Stimulated activated CD4-positive, alpha-beta T cell treated with anti-CD3 and anti-CD28 coated beads, Interleukin-12 subunit alpha, Interleukin-12 subunit beta, amount 100 ng/mL, for 48 hours (primary cell): ENCODE data around the gene TGFB1I1.
"Not testable (repeated sequence)": the region's sequence is repeated elsewhere in the genome, so short reads cannot be mapped to it uniquely, and the experiment has no call there.

Source experiments
- DNase-seq, 3 donors: peaks; one replicate each; pipeline ENCODE4 v3.0.0-alpha.2; 2020; ENCODE audit warnings: low read depth in 2 of 3, low spot score in 1 of 3

Gene TGFB1I1

GRCh38 chr16:31471875-31472708 lies at the start of gene TGFB1I1:
Gene TGFB1I1 (plus strand): TSS chr16:31472152. CDS start chr16:31472189, 37 bp downstream.
- DNase-seq, result no peak

GRCh38 chr16:31423241-31423640 lies 48.7 kb upstream of the TGFB1I1 start:
- no peak for DNase-seq

- DNase-seq, result no peak
These were observed 48.2 kb upstream of the TGFB1I1 start for GRCh38 chr16:31423801-31424200.

DNA sequence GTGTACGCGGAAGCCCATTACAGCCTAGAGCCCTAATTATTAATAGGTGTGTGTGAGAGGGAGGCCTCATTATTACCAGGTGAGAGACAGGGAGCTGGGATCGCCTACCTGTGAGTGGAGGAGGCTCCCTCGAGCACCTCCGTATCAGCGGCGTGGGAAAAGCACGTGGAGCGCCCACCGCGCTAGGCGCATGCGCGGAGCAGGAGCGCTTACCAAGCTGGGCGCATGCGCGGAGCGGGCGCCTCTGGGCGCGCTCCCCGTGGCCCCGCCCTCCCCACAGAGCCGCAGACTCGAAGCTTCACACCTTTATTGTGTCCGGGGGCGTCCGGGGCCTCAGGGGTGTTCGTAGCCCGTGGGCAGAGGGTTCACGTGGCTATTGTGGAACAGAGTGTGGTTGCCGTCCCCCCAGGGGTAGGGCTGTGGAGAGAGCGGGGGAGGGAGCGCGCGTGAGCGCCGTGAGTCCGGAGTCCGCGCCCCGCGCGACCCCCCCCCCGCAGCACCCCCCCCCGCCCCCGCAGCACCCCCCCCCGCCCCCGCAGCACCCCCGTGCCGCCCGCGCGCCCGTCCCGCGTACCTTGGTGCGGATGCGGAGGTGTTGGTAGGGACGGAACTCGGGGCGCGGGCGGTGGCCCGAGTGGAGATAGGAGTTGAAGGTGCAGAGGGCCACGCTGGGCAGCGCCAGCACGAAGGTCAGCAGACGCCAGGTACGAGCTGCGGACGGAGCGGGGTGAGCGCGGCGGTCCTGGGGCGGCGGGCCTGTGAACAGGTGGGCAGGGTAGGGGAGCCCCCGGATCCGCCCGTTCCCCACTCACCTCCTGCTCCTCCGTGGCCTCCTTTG lies 44.3 kb upstream of the TGFB1I1 start:
- peak; percentile 36 to 47 (median 37) for DNase-seq

DNA sequence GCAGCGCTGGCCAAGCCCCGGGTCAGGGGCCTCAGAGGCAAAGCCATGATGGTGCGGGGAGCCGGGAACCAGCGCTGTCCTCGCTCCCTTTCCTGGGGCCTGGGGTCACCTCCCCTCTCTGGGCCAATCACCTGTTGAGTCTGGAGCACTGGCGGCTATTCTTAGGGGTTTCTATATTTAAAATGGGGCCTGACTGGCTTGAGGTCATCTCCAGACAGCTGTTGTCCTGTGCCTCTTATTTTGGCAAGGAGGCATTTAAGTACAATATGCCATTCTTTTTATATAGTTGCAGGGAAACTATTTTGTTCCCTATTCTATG lies 43.7 kb upstream of the TGFB1I1 start, which contains the start of gene COX6A2:
Gene COX6A2, minus strand, starts transcription at position 82 of the 319 bp plus-strand sequence. Its CDS starts 35 bp downstream, at position 47.
- no peak for DNase-seq

DNA sequence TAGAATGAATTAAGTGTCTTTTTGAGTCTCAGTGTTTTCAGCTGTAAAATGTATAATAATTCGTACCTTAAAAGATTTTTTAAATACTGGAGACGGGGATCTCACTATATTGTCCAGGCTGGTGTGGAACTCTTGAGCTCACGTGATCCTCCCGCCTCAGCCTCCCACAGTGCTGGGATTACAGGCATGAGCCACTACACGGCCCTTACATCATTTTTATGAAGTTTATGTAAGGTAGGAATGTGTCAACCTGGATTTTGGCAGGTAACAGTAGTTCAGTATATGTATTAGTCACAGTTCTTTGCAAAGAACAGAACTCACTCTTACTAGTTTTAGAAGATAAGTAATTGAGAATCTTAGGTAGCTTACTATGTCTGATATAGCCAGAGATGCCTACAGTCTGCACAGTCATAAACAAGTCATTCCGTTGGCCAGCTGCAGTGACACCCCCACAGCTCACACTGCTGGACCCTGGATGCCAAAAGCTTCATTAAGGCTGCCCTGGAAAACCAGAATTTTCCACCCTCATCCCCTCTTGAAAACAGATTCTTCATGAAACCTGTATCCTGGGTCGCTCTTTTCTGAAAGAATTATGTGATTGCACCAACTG lies 43.2 kb upstream of the TGFB1I1 start:
- no peak for DNase-seq

GRCh38 chr16:31429314-31429713 lies 42.6 kb upstream of the TGFB1I1 start:
- no peak for DNase-seq

GRCh38 chr16:31429796-31430195 lies 42.2 kb upstream of the TGFB1I1 start:
- DNase-seq, result no peak

DNA sequence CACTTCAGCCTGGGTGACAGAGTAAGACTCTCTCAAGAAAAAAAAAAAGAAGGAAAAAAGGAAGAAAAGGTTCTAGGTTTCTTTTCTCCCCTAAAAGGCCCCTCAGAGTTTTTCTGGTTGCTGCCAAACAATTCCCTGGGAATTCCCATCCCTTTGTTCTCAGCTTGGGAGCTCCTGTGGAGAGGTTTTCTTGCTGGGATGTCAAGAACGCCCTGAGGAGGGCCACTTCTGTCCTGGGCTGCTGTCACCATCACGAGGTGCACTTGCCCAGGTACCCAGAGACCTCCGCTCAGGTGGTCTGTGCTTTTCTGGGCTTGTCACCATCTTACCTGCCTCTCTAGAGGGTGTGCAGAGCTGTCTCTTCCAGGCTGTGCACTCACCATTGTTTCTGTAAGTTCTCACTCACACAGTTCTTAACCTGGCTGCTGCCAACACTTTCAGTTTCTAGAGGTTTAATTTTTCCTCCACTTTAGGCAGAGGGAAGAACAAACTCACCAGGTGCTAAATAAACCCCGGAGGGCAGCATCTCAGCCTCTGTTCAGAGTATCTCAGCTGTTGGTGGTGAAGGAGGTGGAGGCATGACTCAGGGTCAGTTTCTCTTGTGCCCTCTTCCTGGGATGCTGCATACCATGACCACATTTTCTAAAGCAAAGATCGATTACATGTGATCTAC lies 41.4 kb upstream of the TGFB1I1 start:
- DNase-seq, result no peak

- DNase-seq, result no peak
These were observed 36.4 kb upstream of the TGFB1I1 start for GRCh38 chr16:31435341-31436220.

- no peak for DNase-seq
These were observed 35.5 kb upstream of the TGFB1I1 start for GRCh38 chr16:31436221-31437045.

GRCh38 chr16:31438414-31438813 lies 33.5 kb upstream of the TGFB1I1 start:
- DNase-seq, result no peak

DNA sequence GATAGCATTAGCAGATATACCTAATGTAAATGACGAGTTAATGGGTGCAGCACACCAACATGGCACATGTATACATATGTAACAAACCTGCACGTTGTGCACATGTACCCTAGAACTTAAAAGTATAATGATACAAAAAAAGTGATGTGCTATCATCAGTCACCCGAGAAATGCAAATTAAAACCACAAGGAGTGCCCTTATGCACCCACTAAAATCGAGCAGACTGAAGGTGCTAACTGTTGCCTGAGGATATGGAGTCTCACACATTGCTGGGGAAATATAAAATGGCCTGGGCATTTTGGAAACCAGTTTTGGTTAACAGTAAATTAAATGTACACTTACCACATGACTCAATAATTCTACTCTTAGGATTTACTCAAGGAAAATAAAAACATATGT lies 32.9 kb upstream of the TGFB1I1 start:
- DNase-seq, result not testable (repeated sequence)

DNA sequence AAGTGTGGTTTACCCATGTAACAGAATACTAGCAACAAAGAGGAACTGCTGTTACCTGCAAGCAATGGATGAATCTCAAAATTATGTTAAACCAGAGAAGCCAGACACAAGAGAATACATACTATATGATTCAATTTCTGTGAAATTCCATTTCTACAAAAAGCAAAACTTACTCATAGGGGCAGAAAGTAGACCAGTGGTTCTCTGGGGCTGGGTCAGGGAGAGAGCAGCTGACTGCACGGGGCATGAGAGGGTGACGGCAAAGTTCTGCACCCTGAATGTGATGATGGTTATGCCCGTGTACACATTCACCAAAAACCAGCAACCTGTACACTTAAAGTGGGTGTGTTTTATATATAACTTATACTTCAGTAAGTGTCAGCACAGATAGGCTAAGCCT lies 32.4 kb upstream of the TGFB1I1 start:
- no peak for DNase-seq

DNA sequence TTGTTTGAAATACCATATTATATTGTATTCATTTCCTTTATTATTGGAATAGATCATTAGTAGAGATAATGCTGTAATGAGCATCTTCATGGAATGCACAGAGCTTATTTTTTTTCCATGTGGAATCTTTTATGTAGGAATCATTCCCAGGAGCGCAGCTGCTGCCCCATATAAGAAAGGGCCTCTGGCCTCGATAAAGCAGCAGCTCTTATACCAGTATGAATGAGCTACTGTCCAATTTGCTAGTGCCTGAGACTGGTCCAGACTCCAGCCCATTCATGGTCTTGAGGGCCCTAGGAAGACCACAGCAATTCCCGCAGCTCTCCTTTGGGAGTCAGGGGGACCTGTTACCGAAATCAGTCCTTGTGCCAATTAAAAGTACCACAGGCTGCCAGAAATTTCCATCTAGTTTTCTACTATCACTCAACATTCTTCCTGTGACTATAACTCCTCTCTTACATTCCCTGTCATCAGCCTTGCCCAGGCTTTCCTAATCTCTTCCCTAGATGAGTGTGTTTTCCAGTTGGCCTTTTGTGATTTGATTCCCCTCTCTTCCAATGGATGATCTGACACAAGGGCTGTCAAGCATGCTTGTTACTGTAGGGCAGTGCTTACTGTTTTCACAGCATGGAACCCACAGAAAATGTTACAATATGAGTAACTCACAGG lies 31.3 kb upstream of the TGFB1I1 start:
- no peak for DNase-seq

DNA sequence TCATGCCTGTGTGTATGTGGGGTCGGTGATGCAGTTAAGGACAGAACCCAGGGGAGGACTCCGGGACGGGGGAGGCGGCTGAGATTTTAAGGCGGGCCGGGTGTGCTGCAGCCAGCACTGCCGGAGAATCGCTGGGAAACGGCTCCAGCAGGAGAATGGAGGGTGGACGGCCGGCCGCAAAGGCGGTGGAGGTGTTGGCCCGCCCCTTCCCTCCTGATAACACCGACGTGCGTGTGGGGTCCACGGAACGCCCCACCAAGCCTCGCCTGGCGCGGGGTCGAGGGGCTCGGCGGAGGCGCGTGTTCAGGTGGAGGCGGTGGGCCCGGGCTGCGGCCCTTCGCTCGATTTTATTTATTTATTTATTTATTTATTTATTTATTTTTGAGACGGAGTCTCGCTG lies 30.0 kb upstream of the TGFB1I1 start:
- no peak for DNase-seq

DNA sequence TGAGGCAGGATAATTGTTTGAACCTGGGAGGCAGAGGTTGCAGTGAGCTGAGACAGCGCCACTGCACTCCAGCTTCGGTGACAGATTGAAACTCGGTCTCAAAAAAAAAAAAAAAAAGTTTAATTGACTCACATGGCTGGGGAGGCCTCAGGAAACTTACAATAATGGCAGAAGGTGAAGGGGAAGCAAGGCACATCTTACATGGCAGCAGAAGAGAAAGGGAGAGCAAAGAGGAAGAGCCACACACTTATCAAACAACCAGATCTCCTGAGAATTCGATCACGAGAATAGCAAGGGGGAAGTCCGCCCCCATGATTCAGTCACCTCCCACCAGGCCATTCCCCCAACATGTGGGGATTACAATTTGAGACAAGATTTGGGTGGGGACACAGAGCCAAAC lies 26.0 kb upstream of the TGFB1I1 start:
- not testable (repeated sequence) for DNase-seq

GRCh38 chr16:31451201-31451600 lies 20.8 kb upstream of the TGFB1I1 start:
- DNase-seq, result no peak
